ENCODE data around the gene SNN.

GRCh38 chr16:11717811-11718210 is 49.6 kb downstream of the SNN start:
- TF ChIP-seq EZH2 (IDR thresholded peaks at IDR 0.05; ENCODE audit: borderline replicate concordance, low read length), result no peak
- TF ChIP-seq CTCF (IDR thresholded peaks at IDR 0.05; ENCODE audit: low read length), result no peak
